Retinal pigment epithelial cell (primary cell): Measurements from ENCODE around the gene TRAPPC4.
A peak's percentile ranks its signal among the peaks of the same experiment; 100 is the strongest.
"Not testable (repeated sequence)": the region's sequence is repeated elsewhere in the genome, so short reads cannot be mapped to it uniquely, and the experiment has no call there.

Experiments used
- DNase-seq: peaks from one replicate; pipeline ENCODE4 v3.0.0-alpha.2; 2010; ENCODE audit warnings: low read depth
- H3K4me3 ChIP-seq: 2 replicates; pipeline ENCODE4 v1.5.1; 2011; ENCODE audit warnings: mild to moderate bottlenecking, low read length, control low read depth, moderate library complexity
- TF ChIP-seq, protein P1 (sequence below): conservative IDR thresholded peaks from 2 replicates; pipeline ENCODE4 v1.5.1; 2011; ENCODE audit warnings: low read depth, low read length, control low read depth, inconsistent platforms

The TRAPPC4 gene

DNA sequence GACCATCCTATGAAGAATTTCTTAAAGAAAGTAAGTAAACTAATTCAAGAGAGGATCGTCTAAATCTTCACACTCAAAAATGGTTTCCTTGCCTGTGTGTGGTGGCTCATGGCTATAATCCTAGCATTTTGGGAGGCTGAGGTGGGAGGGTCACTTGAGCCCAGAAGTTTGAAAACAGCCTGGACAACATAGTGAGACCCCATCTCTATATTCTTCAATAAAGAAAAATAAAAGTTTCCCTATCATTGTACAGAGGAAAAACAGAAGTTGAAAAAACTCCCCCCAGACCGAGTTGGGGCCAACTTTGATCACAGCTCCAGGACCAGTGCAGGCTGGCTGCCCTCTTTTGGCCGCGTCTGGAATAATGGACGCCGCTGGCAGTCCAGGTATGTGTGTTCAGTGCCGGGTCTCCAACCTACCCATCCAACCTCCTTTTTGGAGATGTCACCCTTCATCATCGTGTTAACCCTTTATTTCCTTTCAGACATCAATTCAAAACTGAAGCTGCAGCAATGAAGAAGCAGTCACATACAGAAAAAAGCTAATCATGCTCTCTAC, 3.4 kb upstream of the TRAPPC4 start:
- DNase-seq, result no peak
- TF ChIP-seq, protein P1, sequence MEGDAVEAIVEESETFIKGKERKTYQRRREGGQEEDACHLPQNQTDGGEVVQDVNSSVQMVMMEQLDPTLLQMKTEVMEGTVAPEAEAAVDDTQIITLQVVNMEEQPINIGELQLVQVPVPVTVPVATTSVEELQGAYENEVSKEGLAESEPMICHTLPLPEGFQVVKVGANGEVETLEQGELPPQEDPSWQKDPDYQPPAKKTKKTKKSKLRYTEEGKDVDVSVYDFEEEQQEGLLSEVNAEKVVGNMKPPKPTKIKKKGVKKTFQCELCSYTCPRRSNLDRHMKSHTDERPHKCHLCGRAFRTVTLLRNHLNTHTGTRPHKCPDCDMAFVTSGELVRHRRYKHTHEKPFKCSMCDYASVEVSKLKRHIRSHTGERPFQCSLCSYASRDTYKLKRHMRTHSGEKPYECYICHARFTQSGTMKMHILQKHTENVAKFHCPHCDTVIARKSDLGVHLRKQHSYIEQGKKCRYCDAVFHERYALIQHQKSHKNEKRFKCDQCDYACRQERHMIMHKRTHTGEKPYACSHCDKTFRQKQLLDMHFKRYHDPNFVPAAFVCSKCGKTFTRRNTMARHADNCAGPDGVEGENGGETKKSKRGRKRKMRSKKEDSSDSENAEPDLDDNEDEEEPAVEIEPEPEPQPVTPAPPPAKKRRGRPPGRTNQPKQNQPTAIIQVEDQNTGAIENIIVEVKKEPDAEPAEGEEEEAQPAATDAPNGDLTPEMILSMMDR, result no peak
- H3K4me3 ChIP-seq, result no peak overlapping the region

DNA sequence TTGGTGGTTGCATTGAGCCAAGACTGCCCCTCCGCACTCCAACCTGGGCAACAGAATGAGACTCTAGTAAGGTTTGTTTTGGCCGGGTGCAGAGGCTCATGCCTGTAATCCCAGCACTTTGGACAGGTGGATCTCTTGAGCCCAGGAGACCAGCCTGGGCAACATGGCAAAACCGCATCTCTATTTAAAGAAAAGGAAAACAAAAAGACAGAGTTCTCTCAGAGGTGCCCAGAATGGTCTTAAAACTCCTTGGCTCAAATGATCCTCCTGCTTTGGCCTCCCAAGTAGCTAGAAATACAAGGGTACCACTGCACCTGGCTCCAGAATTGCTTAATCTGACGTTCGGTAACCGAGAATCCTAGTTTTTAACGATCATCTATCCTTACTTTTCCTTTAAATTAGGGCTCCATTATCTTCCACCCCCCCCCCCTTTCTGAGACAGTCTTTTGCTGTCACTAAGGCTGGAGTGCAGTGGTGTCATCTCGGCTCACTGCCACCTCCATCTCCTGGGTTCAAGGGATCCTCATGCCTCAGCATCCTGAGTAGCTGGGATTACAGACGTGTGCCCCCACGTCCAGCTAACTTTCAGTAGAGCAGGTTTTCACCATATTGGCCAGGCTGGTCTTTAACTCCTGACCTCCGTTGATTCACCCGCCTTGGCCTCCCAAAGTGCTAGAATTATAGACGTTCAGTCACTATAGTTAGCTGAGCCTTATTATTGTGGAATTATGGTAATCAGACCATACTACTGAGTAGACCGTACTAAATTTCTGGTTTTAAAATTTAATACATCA, 2.2 kb upstream of the TRAPPC4 start:
- TF ChIP-seq, protein P1, result no peak
- DNase-seq, result no peak
- H3K4me3 ChIP-seq, result peak overlapping the region; percentile 97

DNA sequence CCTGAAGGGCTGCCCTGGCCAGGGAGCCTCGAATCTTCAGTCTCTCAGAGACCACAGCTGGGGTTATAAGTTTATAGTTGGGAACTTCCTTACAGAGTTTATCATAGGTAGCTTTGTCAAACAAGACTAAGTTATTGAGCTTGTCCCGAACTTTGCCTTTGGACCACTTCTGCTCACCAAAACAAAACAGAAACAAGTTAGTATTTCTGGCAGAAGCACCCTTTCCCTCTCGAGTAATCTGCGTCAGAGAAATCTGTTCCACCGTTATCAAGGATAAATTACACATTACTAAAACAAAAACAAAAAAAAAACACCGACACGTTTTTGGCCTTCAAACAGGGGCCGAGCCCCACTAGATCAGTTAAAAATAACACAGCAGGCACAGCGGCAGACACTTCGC, 1.2 kb upstream of the TRAPPC4 start:
- peak overlapping the region; percentile 97 for H3K4me3 ChIP-seq
- not testable (repeated sequence) for DNase-seq

DNA sequence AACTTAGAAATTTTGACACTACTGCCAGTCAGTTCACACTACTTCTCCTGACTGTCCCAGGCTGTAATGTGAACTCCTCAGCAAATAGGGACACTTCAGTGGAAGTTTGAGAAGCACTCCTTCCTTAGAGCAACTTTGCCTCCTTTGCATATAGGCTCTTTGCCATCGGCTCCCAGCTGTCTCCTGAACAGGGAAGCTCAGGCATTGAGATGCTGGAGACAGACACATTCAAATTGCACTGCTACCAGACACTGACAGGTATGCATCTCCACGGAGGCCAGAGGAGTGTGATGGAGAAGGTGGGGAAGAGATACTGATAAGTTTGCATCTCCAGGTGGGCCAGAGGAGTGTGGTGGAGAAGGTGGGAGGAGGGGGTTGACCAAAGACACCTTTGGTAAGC, 1.4 kb downstream of the TRAPPC4 start:
- DNase-seq, result no peak
- peak overlapping the region; percentile 97 for H3K4me3 ChIP-seq
- TF ChIP-seq, protein P1, result no peak

DNA sequence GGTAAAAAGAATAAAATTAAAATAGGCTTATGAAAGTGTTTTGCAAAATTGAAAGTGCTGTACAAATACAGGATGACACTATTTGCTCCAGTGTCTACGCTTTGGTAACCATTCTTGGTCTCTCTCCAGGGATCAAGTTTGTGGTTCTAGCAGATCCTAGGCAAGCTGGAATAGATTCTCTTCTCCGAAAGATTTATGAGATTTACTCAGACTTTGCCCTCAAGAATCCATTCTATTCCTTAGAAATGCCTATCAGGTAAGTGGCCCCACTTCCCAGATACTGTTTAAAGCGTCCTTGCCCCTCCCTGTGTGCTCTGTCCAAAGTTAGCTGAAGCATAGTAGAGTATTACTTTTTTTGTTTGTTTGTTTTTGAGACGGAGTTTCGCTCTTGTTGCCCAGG, 3.1 kb downstream of the TRAPPC4 start:
- no peak overlapping the region for H3K4me3 ChIP-seq
- DNase-seq, result no peak
- TF ChIP-seq, protein P1, result no peak

DNA sequence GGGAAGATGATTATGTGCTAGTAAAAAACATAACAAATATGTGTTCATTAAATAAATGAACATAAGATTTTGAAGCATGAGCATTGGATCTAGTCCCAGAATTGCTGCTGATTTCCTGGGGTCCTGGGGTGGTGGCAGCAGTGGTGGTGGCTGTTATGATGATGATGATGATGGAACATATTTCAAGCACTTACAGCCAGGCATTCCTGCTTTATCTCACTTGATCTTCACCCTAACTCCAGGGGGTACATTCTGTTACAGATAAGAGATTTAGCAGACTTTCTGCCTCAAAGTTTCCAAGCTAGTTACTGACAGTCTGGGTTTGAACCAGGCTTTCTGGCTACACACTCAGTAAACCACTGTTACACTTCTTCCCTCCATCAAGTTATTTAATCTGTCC, 5.2 kb downstream of the TRAPPC4 start:
- no peak for DNase-seq
- no peak overlapping the region for H3K4me3 ChIP-seq
- TF ChIP-seq, protein P1, result no peak

DNA sequence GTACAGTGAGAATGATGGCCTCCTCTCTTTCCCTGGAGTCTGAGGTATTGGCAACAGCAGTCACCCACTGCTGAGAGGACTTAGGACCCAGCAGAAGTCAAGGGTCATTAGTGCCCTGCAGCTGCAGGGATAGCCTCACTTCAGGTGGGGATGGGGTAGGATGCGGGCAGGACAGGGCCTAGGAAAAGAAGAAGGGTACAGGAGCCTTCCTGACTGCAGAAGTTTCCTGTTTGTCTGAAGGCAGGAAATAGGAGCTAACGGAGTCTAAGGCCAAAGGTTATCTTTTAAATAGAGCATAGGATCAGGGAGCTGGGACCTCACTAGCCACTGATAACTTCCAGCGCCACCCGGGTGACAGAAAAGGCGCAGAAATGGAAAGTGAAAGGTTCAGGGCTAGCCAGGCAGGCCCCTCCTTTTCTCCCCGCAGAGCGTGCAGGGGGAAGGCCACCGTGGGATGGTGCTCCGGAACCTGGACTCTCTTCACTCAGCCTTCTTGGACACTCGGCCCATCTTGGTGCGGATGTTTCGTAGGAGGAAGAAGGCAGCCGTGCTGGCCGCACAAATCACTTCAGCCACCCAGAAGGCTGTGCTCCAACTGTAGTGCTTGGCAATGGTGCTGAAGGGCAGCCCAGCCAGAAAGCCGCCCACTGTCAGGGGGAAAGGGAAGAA, 6.0 kb downstream of the TRAPPC4 start:
- TF ChIP-seq, protein P1, result no peak
- no peak overlapping the region for H3K4me3 ChIP-seq
- no peak for DNase-seq
